K562 (cell line): ENCODE results near the gene LIN28B. TPM values are rescaled to one million over a fixed set of nuclear protein-coding genes. Genes with fewer than 3 reads are reported as not detected.
A peak's percentile ranks its signal among the peaks of the same experiment; 100 is the strongest.

ENCODE experiments used
- ATAC-seq: fragments of 200-7000 bp; cut with Tn5 transposase; 3 replicates; pipeline ENCODE4 v1.9.1; 2020; ENCODE audit warnings: moderate library complexity
- BruUV-seq: library from RNA; stranded (reverse); fragments of 400-500 nt; replicated peaks from 2 replicates; lab custom pipeline; 2021; lab: Mats Ljungman, UMichigan
- CTCF ChIA-PET: fragments of 300-600 bp; formaldehyde crosslinking; extraction: SDS; loops from one replicate; lab custom pipeline; 2021; ENCODE audit warnings: low intra/inter-chr PET ratio; lab: Yijun Ruan, JAX
- POLR2A ChIA-PET: fragments of 300-600, 350-650 bp; sonication (Branson Sonifier 250); formaldehyde crosslinking; extraction: SDS; loops from one replicate; lab custom pipeline; 2021; ENCODE audit warnings: antibody characterized with exemption, inconsistent platforms; lab: Yijun Ruan, JAX
- DNase-seq, 4 experiments: peaks; one replicate each; pipeline versions ENCODE4 v3.0.0 to v3.0.0-alpha.2; 2011 to 2018; ENCODE audit warnings: low spot score in 3 of 4, mixed read lengths in 3 of 4; ENCODE audit errors: extremely low read depth in 1 of 4
- FAIRE-seq: peaks from 2 replicates; lab custom pipeline; 2011; peaks lifted over from hg19 to GRCh38; lab: Jason Lieb, UNC
- H2AFZ ChIP-seq: 2 replicates; pipeline ENCODE4 v1.6.0; 2011; ENCODE audit warnings: low read depth, low read length, control low read depth, inconsistent platforms
- H3K27ac ChIP-seq: fragments of 200-600 bp; 3 replicates; pipeline ENCODE4 v1.8.0; 2011; ENCODE audit warnings: low read depth, mild to moderate bottlenecking, control low read depth, inconsistent platforms, low read length, moderate library complexity, mixed read lengths; ENCODE audit errors: extremely low read depth
- H3K27me3 ChIP-seq, 2 experiments: fragments of 300-600 bp in 1 of 2; 2 replicates in 1 of 2; 3 replicates in 1 of 2; pipeline versions ENCODE4 v1.6.0 to v1.8.0; 2011; ENCODE audit warnings: inconsistent platforms in 2 of 2, low read length in 2 of 2, mild to moderate bottlenecking in 1 of 2, mixed read lengths in 1 of 2, moderate library complexity in 1 of 2; ENCODE audit not compliant: control insufficient read depth in 2 of 2, insufficient read depth in 2 of 2
- H3K36me3 ChIP-seq: fragments of 300-600 bp; 3 replicates; pipeline ENCODE4 v1.8.0; 2011; ENCODE audit warnings: mild to moderate bottlenecking, low read length, inconsistent platforms; ENCODE audit not compliant: control insufficient read depth, insufficient read depth
- H3K4me1 ChIP-seq, 2 experiments: fragments of 200-600 bp in 1 of 2; replicated peaks in 1 of 2; 2 replicates in 1 of 2; 3 replicates in 1 of 2; pipeline versions ENCODE4 v1.5.1 to v1.8.0; 2011; ENCODE audit warnings: inconsistent platforms in 2 of 2, low read length in 2 of 2, mild to moderate bottlenecking in 1 of 2, mixed read lengths in 1 of 2, moderate library complexity in 1 of 2; ENCODE audit not compliant: control insufficient read depth in 2 of 2, insufficient read depth in 2 of 2
- H3K4me2 ChIP-seq: 2 replicates; pipeline ENCODE4 v1.6.1; 2011; ENCODE audit warnings: low read length, control low read depth, inconsistent platforms, mixed read lengths; ENCODE audit not compliant: insufficient read depth
- H3K4me3 ChIP-seq: fragments of 200-600 bp; sonication (generic), shearing (Covaris generic); 2 replicates; pipeline ENCODE4 v1.5.1; 2016; ENCODE audit warnings: control low read depth, inconsistent platforms
- H3K79me2 ChIP-seq: fragments of 200-600 bp; 3 replicates; pipeline ENCODE4 v1.8.0; 2011; ENCODE audit warnings: low read length, inconsistent platforms; ENCODE audit not compliant: control insufficient read depth, insufficient read depth
- H3K9ac ChIP-seq, 2 experiments: 2 replicates each; pipeline versions ENCODE4 v1.6.0 to v1.6.1; 2011; ENCODE audit warnings: low read depth in 2 of 2, low read length in 2 of 2, control low read depth in 1 of 2, inconsistent platforms in 1 of 2, mild to moderate bottlenecking in 1 of 2, mixed read lengths in 1 of 2; ENCODE audit not compliant: insufficient read depth in 1 of 2
- H3K9me1 ChIP-seq: one replicate; pipeline ENCODE4 v1.6.0; 2011; ENCODE audit warnings: inconsistent platforms, mild to moderate bottlenecking, low read length, moderate library complexity; ENCODE audit not compliant: control insufficient read depth, insufficient read depth
- H3K9me3 ChIP-seq: replicated peaks from 2 replicates; pipeline ENCODE4 v1.5.1; 2011; ENCODE audit warnings: low read depth, low read length, inconsistent platforms; ENCODE audit not compliant: control insufficient read depth, insufficient read depth
- H4K20me1 ChIP-seq: replicated peaks from 2 replicates; pipeline ENCODE4 v1.6.1; 2011; ENCODE audit warnings: low read length, inconsistent platforms, mixed read lengths; ENCODE audit not compliant: control insufficient read depth, insufficient read depth
- ARID2 ChIP-seq: fragments of 450-650 bp; IDR thresholded peaks from 2 replicates; pipeline ENCODE4 v1.6.1; 2017; ENCODE audit warnings: antibody characterized with exemption, mild to moderate bottlenecking
- ETV1 ChIP-seq: fragments of 450-650 bp; conservative IDR thresholded peaks from 2 replicates; pipeline ENCODE4 v1.6.1; 2016; ENCODE audit warnings: missing genetic modification characterization, control low read depth, low read depth, missing compliant biosample characterization
- HDGF ChIP-seq: fragments of 450-650 bp; IDR thresholded peaks from 2 replicates; pipeline ENCODE4 v1.6.1; 2016
- KDM2B ChIP-seq: fragments of 250-450 bp; sonication (Bioruptor Pico); IDR thresholded peaks from 2 replicates; pipeline ENCODE4 v1.8.0; 2021; ENCODE audit warnings: mild to moderate bottlenecking, moderate library complexity
- NFIX ChIP-seq: fragments of 250-450 bp; sonication (Bioruptor Pico); IDR thresholded peaks from 2 replicates; pipeline ENCODE4 v1.4.0; 2020; ENCODE audit warnings: low read depth, mild to moderate bottlenecking, moderate library complexity
- RAD21 ChIP-seq, 2 experiments: fragments of 250-450 bp in 1 of 2; fragments of 450-650 bp in 1 of 2; sonication (Bioruptor Pico) in 1 of 2; formaldehyde crosslinking in 1 of 2; IDR thresholded peaks in 1 of 2; conservative IDR thresholded peaks in 1 of 2; 2 replicates each; pipeline versions ENCODE4 v1.4.0 to v1.8.0; 2020 to 2022; ENCODE audit warnings: mild to moderate bottlenecking in 2 of 2, moderate library complexity in 1 of 2
- SMC3 ChIP-seq: conservative IDR thresholded peaks from 2 replicates; pipeline ENCODE4 v1.6.1; 2011; ENCODE audit warnings: low read depth, low read length, improper control_type of control experiment; ENCODE audit not compliant: insufficient read depth
- ZNF133 ChIP-seq: fragments of 250-450 bp; sonication (Bioruptor Pico); IDR thresholded peaks from 2 replicates; pipeline ENCODE4 v1.4.0; 2020; ENCODE audit warnings: mild to moderate bottlenecking
- ZNF589 ChIP-seq: fragments of 200-800 bp; sonication (Bioruptor generic); IDR thresholded peaks from 2 replicates; pipeline ENCODE4 v1.6.1; 2016; ENCODE audit warnings: low read depth, missing genetic modification characterization, missing compliant biosample characterization
- WGBS: fragments of 100-300 bp; shearing (Covaris generic); methylation state at CpG from one replicate; pipeline ENCODE4 v1.1.6; 2016; ENCODE audit warnings: low coverage, mixed read lengths; ENCODE audit not compliant: insufficient coverage; ENCODE audit errors: missing lambda C conversion rate; 5-methylcytosine and 5-hydroxymethylcytosine counted together
- in situ Hi-C: fragments of 300-500 bp; cut with MboI; formaldehyde crosslinking; loops from 4 replicates; pipeline ENCODE4 v1.15.0; 2018; ENCODE audit warnings: inconsistent platforms, mixed read lengths
- intact Hi-C: fragments of 100-400 bp; cut with micrococcal nuclease; formaldehyde crosslinking; loops from 2 replicates; pipeline ENCODE4 v1.14.2; 2022
- polyA plus RNA-seq, 8 experiments: library from polyadenylated mRNA; depleted of rRNA in 4 of 8; stranded (reverse) in 5 of 8; unstranded in 3 of 8; fragments of >200 nt; fragmentation: Nextera tagmentation in 2 of 8; fragmentation: Illumina TruSeq in 1 of 8; extraction: Ambion mirVana in 2 of 8; extraction: Trizol in 1 of 8; gene quantifications; 2 replicates each; pipeline versions ENCODE4 v1.2.1 to v1.2.3, GENCODE V29; 2011 to 2014; ENCODE audit warnings: inconsistent platforms in 1 of 8, missing spikeins in 1 of 8
- total RNA-seq, 7 experiments: library from RNA; depleted of rRNA in 6 of 7; stranded (reverse); fragments of >200 nt in 6 of 7; fragmentation: Illumina TruSeq in 2 of 7; extraction: Trizol in 2 of 7; gene quantifications; 2 replicates each; pipeline versions ENCODE4 v1.2.1 to v1.2.3, GENCODE V29; 2011 to 2021; ENCODE audit warnings: low replicate concordance in 1 of 7
- TF ChIP-seq, protein P1 (sequence below): sonication (generic); formaldehyde crosslinking; IDR thresholded peaks from 2 replicates; pipeline ENCODE4 v1.8.1; 2023; ENCODE audit warnings: mild to moderate bottlenecking, missing genetic modification reagents

The LIN28B gene
- total and polyA plus RNA-seq, 9 of the 15 experiments (the other 6 are each of a cell fraction or from before 2014, with no cell fraction given): 20.9 to 77.3 (median 42.1) TPM

DNA sequence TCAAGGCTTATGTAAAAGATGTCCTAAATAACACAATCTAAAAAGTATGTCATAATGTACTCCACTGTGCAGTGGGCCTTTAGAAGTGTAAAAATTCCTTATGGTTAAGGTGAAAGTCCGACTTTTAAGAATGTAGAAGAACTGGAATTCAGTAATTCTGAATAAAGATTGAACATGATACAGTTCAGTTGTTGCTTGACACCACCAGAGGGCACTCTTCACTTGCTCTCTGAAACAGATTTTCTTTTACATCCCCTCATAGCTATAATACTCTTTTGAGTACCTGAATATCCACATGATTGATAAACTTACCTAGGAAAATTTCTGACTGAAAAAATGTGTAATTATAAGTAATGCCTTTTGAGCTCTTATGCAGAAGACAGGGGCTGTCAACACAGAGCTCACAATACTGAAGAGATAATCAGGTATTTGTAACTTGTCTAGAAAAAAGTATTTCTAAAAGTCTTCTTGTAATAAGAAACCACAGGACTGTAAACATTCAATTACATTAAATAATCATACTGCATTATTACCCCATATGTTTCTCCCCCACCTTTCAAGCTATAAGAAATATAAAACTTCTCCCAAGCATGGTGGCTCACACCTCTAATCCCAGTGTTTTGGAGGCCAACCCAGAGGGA, 130.8 kb downstream of the LIN28B start (continued):
- TF ChIP-seq ARID2 (peak; percentile 71), ZNF589 (no peak), HDGF (no peak), NFIX (CRISPR knock-in tag) (no peak), SMC3 (peak; percentile 73), RAD21 (CRISPR knock-in tag; conservative IDR thresholded peaks at IDR 0.05 in 1 of 2, IDR thresholded peaks at IDR 0.05 in 1 of 2) (peak; percentile 93 to 95)
- TF ChIP-seq, protein P1, sequence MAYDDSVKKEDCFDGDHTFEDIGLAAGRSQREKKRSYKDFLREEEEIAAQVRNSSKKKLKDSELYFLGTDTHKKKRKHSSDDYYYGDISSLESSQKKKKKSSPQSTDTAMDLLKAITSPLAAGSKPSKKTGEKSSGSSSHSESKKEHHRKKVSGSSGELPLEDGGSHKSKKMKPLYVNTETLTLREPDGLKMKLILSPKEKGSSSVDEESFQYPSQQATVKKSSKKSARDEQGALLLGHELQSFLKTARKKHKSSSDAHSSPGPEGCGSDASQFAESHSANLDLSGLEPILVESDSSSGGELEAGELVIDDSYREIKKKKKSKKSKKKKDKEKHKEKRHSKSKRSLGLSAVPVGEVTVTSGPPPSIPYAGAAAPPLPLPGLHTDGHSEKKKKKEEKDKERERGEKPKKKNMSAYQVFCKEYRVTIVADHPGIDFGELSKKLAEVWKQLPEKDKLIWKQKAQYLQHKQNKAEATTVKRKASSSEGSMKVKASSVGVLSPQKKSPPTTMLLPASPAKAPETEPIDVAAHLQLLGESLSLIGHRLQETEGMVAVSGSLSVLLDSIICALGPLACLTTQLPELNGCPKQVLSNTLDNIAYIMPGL: no peak
- TF ChIP-seq, all 486 proteins: peak for 9

DNA sequence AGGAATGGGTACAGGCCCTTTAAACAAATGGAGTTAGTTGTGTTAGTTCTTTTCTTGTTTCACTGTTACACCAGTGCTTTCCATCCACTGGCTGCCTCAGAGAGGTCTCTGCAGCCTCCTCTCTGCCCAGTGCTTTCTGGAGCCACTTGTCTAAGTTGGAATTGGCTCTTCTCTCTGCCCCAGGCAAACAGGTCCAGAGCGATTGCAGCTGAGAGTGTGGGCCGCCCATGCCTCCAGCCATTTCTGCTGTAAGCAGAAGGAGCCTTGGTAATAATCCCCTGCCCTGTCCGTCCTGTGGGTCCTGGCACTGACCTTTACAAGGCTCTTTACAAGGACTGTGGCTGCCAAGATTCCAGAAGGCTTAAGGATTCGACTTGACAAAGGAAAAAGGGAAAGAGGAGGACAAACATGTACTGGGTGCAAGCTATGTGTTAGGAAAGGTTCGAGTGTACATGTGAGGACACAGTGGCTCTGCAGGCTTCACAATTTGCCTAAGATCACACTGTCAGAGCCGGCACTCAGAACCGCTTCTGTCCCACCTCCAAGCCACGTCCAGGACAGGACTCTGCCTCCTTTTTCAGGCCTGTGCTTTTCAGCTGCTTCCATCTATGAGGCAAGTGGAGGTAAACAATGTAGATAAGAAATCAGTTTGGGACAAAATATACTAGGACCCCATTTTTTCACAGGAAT, 134.4 kb downstream of the LIN28B start:
- no TSS peak for BruUV-seq
- 22% methylated on average over 8 of the region's 8 CpGs for whole genome bisulfite sequencing
- no peak overlapping the region for H3K4me3 ChIP-seq
- in situ Hi-C loops (loop anchor here (5.0 kb wide), 1 partner anchor 336 kb away; no protein-coding TSS in a partner anchor), intact Hi-C loops (no loop called here)
- no peak overlapping the region for H3K9ac ChIP-seq
- POLR2A ChIA-PET: interaction anchor here (0.6 to 0.8 kb wide), 3 partner anchors 13 to 367 kb away, joined by 3 to 4 read pairs (median 4); no protein-coding TSS in a partner anchor
- H2AFZ ChIP-seq: peak overlapping the region; percentile 41
- ATAC-seq (peak; percentile 14; the same call in 1 of the 3 replicates), FAIRE-seq (no peak), DNase-seq (no peak)
- CTCF ChIA-PET: no interaction called here
- H3K79me2 ChIP-seq: no peaks in the 10 kb centered on the region
- H3K4me1 ChIP-seq: no peaks in the 10 kb centered on the region
- H3K27me3 ChIP-seq: no peaks in the 10 kb centered on the region
- H3K27ac ChIP-seq: no peak overlapping the region
- no peak overlapping the region for H3K4me2 ChIP-seq
- no peaks in the 10 kb centered on the region for H3K9me1 ChIP-seq
- no peaks in the 10 kb centered on the region for H3K36me3 ChIP-seq
- no peaks in the 10 kb centered on the region for H4K20me1 ChIP-seq
- H3K9me3 ChIP-seq: no peaks in the 10 kb centered on the region
- no peak for TF ChIP-seq ZNF133
- no peak for TF ChIP-seq ETV1 (tag)
- TF ChIP-seq KDM2B (CRISPR knock-in tag): no peak
